HG02970 (cell line): ENCODE measurements around the gene LGALSL.

Source experiments
- ATAC-seq: cut with Tn5 transposase; IDR thresholded peaks from one replicate; pipeline ENCODE4 v1.9.1; 2021; ENCODE audit warnings: mild to moderate bottlenecking, moderate library complexity, moderate number of reproducible peaks; ENCODE audit not compliant: unreplicated experiment, low FRiP score

The LGALSL gene

GRCh38 chr2:64492272-64492671 lies 38.3 kb downstream of the LGALSL start:
- ATAC-seq = no peak

- no peak for ATAC-seq
Measured at GRCh38 chr2:64492821-64493220, 38.9 kb downstream of the LGALSL start.

DNA sequence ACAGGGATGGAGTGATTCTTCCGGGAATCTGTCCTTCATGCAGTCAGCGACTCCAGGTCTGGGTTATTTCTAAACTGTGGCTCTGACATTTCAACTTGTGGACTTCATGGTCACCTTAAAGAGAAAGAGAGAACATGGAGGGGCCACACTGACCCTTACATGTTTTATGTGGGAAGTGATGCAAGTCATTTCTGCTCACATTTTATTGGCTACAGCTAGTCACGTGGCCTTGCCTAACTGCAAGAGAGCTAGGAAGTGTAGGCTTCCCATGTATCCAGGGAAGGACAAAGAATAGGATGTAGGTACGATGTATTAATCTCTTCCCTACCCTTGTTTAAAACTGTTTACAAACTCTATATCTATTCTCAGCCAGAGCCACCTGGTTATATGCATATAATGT lies 39.8 kb downstream of the LGALSL start:
- ATAC-seq = no peak

- ATAC-seq = no peak
Measured at GRCh38 chr2:64498438-64498837, 44.5 kb downstream of the LGALSL start.

DNA sequence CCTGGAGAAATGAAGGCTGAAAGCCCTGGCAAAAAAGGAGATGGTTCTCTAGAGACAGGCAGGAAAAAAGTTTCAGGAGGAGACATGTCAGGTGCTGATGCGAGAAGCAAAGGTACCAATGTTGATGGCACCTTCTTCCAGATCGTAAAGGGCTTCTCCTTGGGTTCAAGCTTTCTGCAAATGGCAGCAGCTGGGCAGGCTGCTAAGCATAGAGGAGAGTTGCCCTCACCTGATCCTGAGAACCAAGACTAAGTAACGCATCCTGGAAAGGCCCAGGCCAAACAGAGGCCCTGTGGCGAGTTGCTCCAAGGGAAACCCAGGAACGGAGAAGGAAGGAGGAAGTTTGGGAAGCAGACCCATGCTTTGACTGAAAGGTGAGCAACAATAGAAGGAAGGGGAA lies 46.6 kb downstream of the LGALSL start:
- no peak for ATAC-seq

- no peak for ATAC-seq
Measured at GRCh38 chr2:64501946-64502345, 48.0 kb downstream of the LGALSL start.

GRCh38 chr2:64502860-64503259 lies 48.9 kb downstream of the LGALSL start:
- ATAC-seq = no peak

DNA sequence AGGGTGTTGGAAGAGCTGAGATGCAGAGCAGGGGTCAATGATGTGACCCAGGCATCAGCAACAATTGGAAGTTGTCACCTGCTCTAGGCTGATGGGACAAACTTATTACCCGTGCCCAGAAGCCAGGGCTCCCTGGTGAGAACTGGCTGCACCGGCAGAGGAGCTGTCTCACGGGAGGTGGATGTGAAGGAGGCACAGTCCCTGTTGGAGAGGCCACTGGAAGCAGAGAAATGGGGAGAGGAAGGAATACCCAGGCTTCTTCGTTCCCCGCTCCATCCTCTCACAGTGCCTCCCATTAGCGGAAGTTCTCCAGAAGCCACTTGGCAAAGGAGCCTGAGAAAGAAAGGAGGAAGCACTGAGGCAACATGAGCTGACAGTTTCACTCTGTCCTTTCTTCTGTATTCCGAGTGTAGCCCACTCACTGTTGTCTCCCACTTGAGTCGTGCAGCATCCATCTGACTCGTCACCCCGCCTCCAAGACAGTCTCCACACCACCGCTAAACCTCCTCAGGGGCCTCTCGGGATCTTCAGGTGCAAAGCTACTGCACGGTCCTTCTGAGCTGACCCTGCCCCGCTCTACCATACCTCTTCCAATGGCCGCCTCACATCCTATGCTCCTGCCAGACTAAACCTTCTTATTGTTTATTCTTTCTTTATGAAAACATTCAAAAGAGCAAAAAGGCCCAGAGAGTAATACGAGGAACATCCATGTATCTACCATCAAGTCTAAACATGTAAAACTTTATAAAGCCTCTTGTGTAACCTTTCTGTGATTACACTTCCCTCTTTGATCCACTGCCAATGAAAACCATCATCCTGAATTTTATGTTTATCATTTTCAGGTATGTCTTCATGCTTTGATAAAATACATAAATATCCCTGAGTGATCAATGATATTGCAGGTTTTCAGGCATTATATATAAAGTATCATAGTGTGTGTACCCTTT lies 51.1 kb downstream of the LGALSL start:
- no peak for ATAC-seq

DNA sequence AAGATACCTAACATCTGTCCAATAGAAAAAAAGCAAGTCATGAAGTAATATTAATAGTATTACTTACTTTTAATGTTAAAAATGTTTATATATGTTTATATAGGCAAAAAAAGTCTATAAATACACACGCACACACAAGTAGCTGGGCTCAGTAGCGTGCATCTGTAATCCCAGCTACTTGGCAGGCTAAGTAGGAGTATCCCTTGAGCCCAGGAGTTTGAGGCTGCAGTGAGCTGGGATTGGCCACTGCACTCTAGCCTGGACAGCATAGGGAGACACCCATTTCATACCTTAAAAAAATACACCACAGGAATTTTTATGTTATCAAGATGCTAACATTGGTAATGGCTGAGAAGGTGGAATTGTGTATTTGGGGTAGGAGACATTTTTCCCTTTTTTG lies 52.7 kb downstream of the LGALSL start:
- no peak for ATAC-seq
